H1 (cell line): Measurements from ENCODE around the gene SLCO4C1. TPM values are rescaled to one million over a fixed set of nuclear protein-coding genes. Genes with fewer than 3 reads are reported as not detected.

Source experiments
- CHD7 ChIP-seq: fragments of 300-600 bp; sonication (generic); IDR thresholded peaks from 2 replicates; pipeline ENCODE4 v1.7.1; 2012; ENCODE audit warnings: low read length, moderate library complexity, mild to moderate bottlenecking, inconsistent platforms; ENCODE audit not compliant: insufficient replicate concordance
- FOSL1 ChIP-seq: IDR thresholded peaks from 2 replicates; pipeline ENCODE4 v1.6.1; 2011; ENCODE audit warnings: mild to moderate bottlenecking, low read depth, low read length, moderate library complexity; ENCODE audit not compliant: insufficient read depth
- NANOG ChIP-seq: IDR thresholded peaks from 2 replicates; pipeline ENCODE4 v1.6.1; 2011; ENCODE audit warnings: low read length, low read depth, mild to moderate bottlenecking, inconsistent platforms; ENCODE audit not compliant: insufficient read depth, poor library complexity, severe bottlenecking
- NRF1 ChIP-seq: IDR thresholded peaks from 2 replicates; pipeline ENCODE4 v1.6.1; 2011; ENCODE audit warnings: mild to moderate bottlenecking, low read depth, low read length, improper control_type of control experiment
- POLR2AphosphoS5 ChIP-seq: IDR thresholded peaks from 2 replicates; pipeline ENCODE4 v1.6.1; 2011; ENCODE audit warnings: low read depth, low read length
- polyA plus RNA-seq, 7 experiments: library from polyadenylated mRNA; depleted of rRNA in 3 of 7; stranded (reverse) in 5 of 7; unstranded in 2 of 7; fragments of >200 nt in 5 of 7; fragments of 200-250 nt in 2 of 7; gene quantifications; 1 replicate in 5 of 7; 2 replicates in 1 of 7; 4 replicates in 1 of 7; pipeline versions ENCODE4 v1.2.1 to v1.2.3, GENCODE V29; 2011 to 2013; ENCODE audit warnings: missing spikeins in 2 of 7, mixed read lengths in 2 of 7
- total RNA-seq: library from RNA; stranded (reverse); fragmentation: NEBNext Ultra II Directional; extraction: Animal tissue kit (Norgen Biotek cat#: 25700); gene quantifications from 2 replicates; pipeline ENCODE4 v1.2.1, GENCODE V29; 2021
- TF ChIP-seq, protein P1 (sequence below): IDR thresholded peaks from 2 replicates; pipeline ENCODE4 v1.6.1; 2012; ENCODE audit warnings: inconsistent platforms

The SLCO4C1 gene
- total and polyA plus RNA-seq, 2 of the 8 experiments (the other 6 are each of a cell fraction or from before 2014, with no cell fraction given): 1.3 to 4.9 TPM

GRCh38 chr5:102231693-102232619 is 64.1 kb downstream of the SLCO4C1 start (continued):
- TF ChIP-seq CHD7 (no peak), POLR2AphosphoS5 (no peak), NANOG (no peak), FOSL1 (no peak), NRF1 (no peak)
- TF ChIP-seq, protein P1, sequence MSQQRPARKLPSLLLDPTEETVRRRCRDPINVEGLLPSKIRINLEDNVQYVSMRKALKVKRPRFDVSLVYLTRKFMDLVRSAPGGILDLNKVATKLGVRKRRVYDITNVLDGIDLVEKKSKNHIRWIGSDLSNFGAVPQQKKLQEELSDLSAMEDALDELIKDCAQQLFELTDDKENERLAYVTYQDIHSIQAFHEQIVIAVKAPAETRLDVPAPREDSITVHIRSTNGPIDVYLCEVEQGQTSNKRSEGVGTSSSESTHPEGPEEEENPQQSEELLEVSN: no peak
